ENCODE data around the gene ERP44.
"Not testable (repeated sequence)": the region's sequence is repeated elsewhere in the genome, so short reads cannot be mapped to it uniquely, and the experiment has no call there.

ERP44 gene

GRCh38 chr9:100099722-100100042, 882 bp upstream of the ERP44 start:
- DNase-seq, result peak; percentile 20

- DNase-seq, result peak; percentile 20
Observed at GRCh38 chr9:100098046-100098886, 534 bp downstream of the ERP44 start.

- DNase-seq, result no peak
Observed at GRCh38 chr9:100096378-100096916, 2.4 kb downstream of the ERP44 start.

GRCh38 chr9:100094411-100094810, 4.4 kb downstream of the ERP44 start:
- DNase-seq, result not testable (repeated sequence)

- DNase-seq, result no peak
Observed at GRCh38 chr9:100092066-100092465, 6.7 kb downstream of the ERP44 start.

DNA sequence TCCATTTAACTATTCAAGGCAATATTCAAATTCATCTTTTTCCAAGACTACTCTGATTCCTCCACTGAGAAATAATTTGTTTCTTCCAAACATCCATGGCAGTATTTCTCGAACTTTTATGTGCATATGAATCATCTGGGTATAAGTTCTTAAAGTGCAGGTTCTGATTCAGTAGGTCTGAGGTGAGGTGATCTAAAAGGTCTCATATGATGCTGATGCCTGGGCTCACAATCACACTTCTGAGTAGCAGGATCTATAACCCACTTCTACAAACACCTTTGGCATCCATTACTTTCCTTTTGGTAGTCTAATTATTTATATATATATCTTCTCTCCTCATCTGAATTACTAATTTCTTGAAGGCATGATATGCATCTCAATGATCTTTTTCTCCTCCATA, 7.2 kb downstream of the ERP44 start:
- no peak for DNase-seq

GRCh38 chr9:100090880-100091279, 7.9 kb downstream of the ERP44 start:
- no peak for DNase-seq

- no peak for DNase-seq
Observed at GRCh38 chr9:100088202-100088601, 10.6 kb downstream of the ERP44 start.

DNA sequence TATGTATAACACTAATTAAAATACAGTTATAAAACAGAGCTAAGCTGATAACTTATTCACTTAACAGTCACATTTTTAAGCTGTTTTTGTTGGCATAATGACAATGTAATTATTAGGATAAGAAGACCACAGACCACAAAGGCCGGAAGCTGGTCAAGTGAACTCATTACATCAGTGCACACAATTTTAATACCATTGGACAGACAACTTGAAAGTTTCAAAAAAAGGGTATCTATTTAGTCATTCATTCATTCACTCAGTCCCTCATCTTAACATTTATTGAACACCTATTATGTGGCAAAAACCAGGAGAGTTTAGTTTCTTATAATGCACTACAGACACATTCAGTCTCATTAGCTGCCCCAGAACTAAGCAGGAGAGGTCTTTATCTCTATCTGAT, 11.6 kb downstream of the ERP44 start:
- no peak for DNase-seq

- DNase-seq, result no peak
Observed at GRCh38 chr9:100086097-100086635, 12.6 kb downstream of the ERP44 start.

GRCh38 chr9:100084734-100085133, 14.1 kb downstream of the ERP44 start:
- no peak for DNase-seq

DNA sequence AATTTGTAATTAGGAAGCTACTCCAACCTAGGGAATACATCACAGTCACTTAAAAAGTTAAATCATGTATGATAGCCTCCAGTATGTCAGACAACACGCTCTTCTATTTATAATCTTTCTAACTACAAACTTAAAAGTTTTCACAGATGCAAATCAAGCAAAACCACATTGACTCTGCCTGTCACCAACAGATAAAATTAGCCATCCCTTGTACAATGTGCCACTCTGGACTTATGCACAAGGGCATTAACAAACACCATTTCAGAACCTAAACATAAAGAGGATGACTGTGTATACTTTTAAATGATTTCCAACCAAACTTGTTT, 14.7 kb downstream of the ERP44 start:
- no peak for DNase-seq

- no peak for DNase-seq
Observed at GRCh38 chr9:100083448-100084127, 15.2 kb downstream of the ERP44 start.

- no peak for DNase-seq
Observed at GRCh38 chr9:100082782-100083181, 16.0 kb downstream of the ERP44 start.

GRCh38 chr9:100076256-100076655, 22.5 kb downstream of the ERP44 start:
- DNase-seq, result not testable (repeated sequence)

DNA sequence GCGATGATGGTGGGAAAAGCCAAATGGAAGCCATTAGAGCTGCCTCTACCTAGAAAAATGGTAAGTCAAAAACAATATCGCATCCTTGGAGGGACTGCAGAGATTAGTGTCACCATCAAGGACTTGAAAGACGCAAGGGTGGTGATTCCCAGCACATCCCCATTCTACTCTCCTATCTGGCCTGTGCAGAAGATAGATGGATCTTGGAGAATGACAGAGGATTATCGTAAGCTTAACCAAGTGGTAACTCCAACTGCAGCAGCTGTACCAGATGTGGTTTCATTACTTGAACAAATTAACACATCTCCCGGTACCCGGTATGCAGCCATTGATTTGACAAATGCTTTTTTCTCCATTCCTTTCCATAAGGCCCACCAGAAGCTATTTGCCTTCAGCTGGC, 23.8 kb downstream of the ERP44 start:
- DNase-seq, result no peak

GRCh38 chr9:100074093-100074492, 24.7 kb downstream of the ERP44 start:
- no peak for DNase-seq

DNA sequence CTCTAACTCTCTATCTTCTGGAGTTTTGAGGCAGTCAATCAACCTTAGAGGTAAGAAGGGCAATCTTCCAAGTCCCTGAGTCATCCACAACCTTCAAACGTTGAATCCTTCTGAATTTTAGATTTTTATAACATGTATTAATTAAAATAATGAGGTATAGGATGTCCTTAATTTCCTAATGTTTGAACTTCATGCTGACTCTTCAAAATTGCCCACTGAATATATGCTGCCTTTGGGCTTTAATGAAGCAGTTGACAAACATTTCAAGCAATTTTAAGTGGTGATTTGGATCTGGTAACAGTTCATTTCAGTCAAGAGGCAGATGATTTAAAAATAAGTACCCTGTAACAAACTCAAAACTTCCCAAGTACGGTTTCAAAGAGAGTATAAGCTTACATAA, 26.0 kb downstream of the ERP44 start:
- no peak for DNase-seq

- no peak for DNase-seq
Observed at GRCh38 chr9:100071271-100071670, 27.5 kb downstream of the ERP44 start.

GRCh38 chr9:100070104-100071041, 28.4 kb downstream of the ERP44 start:
- no peak for DNase-seq

- DNase-seq, result not testable (repeated sequence)
Observed at GRCh38 chr9:100069068-100069467, 29.7 kb downstream of the ERP44 start.

DNA sequence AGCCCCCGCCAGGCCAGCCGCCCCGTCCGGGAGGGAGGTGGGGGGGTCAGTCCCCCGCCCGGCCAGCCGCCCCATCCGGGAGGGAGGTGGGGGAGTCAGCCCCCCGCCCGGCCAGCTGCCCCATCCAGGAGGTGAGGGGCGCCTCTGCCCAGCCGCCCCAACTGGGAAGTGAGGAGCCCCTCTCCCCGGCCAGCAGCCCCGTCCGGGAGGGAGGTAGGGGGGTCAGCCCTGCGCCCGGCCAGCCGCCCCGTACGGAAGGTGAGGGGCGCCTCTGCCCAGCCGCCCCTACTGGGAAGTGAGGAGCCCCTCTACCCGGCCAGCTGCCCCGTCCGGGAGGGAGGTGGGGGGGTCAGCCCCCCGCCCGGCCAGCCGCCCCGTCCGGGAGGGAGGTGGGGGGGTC, 30.8 kb downstream of the ERP44 start:
- DNase-seq, result not testable (repeated sequence)

DNA sequence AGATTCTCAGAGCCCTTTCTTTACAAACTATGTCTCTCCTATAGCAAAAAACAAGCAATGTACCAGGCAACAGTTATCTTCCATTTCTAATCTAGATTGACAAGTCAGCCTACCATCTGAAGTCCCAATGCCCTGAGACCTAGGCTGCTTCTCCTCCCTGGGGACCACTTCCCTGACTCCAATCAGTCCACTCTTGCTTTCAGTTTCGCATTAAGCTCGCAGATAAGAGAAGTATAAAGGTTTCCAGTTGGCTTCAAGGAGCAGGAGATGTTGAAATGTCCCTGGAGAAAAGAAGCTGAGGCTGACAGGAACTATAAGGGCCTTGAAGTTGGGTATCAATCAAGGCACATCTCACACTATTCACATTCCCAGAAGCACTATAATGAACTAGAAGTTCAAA, 32.3 kb downstream of the ERP44 start:
- no peak for DNase-seq
